ENCODE measurements around the gene PRKG2. TPM values are rescaled to one million over a fixed set of nuclear protein-coding genes. Genes with fewer than 3 reads are reported as not detected.

Gene PRKG2
- total and polyA plus RNA-seq, 2 of the 13 experiments (the other 11 are each of a cell fraction or from before 2014, with no cell fraction given) = 0.04 TPM

DNA sequence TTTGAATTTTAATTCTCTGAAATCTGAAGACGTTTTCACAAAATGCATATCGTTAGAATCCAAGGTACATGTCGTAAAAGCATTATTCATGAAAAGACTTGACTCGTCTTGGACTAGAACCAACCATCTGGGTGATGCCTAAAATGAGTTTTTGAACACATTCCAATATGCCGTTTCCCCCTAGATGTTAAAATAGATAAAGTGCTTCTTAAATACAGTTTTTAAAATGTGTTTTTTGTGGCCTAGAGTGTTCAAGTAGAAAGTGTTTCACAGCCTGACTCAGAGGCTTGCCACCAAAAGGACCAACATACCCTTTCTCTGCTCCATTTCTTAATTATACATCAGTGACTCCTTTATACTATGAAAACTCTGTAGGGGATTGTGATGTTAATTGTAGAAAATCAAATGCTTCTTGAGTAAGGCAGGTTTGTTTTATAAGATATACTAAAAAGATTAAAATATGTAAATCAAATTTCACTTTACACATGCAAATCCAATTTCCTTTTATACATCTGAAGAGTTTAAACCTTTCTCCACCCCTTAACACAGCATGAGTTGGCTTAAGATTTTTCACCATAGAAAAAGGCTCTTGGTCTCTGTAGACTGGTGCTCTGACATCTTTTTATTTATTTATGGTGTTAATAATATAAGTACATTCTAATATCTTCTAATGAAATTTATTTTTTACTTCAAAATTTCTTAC lies 48.4 kb downstream of the PRKG2 start:
- no peaks in the 10 kb centered on the region for H3K4me1 ChIP-seq (ENCODE audit: insufficient read depth, low read length)
- no peak overlapping the region for H3K4me3 ChIP-seq (replicated peaks in 1 of 3; ENCODE audit: insufficient read depth in 1 of 3, low read depth in 2 of 3, low read length in 3 of 3)

More for the DNA sequence above, 48.4 kb downstream of the PRKG2 start:
- CTCF ChIA-PET (ENCODE audit: low intra/inter-chr PET ratio, low total read pairs) = no interaction called here
- no peaks in the 10 kb centered on the region for H4K20me1 ChIP-seq (ENCODE audit: insufficient read depth, low read length)
- POLR2A ChIA-PET = no interaction called here
- no peak overlapping the region for H3K27ac ChIP-seq (ENCODE audit: extremely low read length, insufficient read depth, low read length)
- H3K27me3 ChIP-seq (ENCODE audit: control insufficient read depth in 1 of 2, insufficient read depth in 2 of 2, low read length in 2 of 2) = no peaks in the 10 kb centered on the region
- TF ChIP-seq ZNF205 (CRISPR knock-in tag; IDR thresholded peaks at IDR 0.05) (no peak), PAWR (CRISPR knock-in tag; IDR thresholded peaks at IDR 0.05; ENCODE audit: borderline replicate concordance) (no peak), FOXK2 (IDR thresholded peaks at IDR 0.05) (no peak), ZNF24 (IDR thresholded peaks at IDR 0.05) (no peak), ZNF703 (CRISPR knock-in tag; IDR thresholded peaks at IDR 0.05; ENCODE audit: borderline replicate concordance) (no peak), ZNF263 (CRISPR knock-in tag; IDR thresholded peaks at IDR 0.05) (no peak), ZNF678 (CRISPR knock-in tag; IDR thresholded peaks at IDR 0.05) (no peak)
- TF ChIP-seq, protein P1, sequence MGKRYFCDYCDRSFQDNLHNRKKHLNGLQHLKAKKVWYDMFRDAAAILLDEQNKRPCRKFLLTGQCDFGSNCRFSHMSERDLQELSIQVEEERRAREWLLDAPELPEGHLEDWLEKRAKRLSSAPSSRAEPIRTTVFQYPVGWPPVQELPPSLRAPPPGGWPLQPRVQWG (CRISPR knock-in tag; IDR thresholded peaks at IDR 0.05; ENCODE audit: borderline replicate concordance, low read depth) = no peak
- TF ChIP-seq, protein P2, sequence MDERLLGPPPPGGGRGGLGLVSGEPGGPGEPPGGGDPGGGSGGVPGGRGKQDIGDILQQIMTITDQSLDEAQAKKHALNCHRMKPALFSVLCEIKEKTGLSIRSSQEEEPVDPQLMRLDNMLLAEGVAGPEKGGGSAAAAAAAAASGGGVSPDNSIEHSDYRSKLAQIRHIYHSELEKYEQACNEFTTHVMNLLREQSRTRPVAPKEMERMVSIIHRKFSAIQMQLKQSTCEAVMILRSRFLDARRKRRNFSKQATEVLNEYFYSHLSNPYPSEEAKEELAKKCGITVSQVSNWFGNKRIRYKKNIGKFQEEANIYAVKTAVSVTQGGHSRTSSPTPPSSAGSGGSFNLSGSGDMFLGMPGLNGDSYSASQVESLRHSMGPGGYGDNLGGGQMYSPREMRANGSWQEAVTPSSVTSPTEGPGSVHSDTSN (CRISPR knock-in tag; IDR thresholded peaks at IDR 0.05) = no peak
- TF ChIP-seq, protein P3, sequence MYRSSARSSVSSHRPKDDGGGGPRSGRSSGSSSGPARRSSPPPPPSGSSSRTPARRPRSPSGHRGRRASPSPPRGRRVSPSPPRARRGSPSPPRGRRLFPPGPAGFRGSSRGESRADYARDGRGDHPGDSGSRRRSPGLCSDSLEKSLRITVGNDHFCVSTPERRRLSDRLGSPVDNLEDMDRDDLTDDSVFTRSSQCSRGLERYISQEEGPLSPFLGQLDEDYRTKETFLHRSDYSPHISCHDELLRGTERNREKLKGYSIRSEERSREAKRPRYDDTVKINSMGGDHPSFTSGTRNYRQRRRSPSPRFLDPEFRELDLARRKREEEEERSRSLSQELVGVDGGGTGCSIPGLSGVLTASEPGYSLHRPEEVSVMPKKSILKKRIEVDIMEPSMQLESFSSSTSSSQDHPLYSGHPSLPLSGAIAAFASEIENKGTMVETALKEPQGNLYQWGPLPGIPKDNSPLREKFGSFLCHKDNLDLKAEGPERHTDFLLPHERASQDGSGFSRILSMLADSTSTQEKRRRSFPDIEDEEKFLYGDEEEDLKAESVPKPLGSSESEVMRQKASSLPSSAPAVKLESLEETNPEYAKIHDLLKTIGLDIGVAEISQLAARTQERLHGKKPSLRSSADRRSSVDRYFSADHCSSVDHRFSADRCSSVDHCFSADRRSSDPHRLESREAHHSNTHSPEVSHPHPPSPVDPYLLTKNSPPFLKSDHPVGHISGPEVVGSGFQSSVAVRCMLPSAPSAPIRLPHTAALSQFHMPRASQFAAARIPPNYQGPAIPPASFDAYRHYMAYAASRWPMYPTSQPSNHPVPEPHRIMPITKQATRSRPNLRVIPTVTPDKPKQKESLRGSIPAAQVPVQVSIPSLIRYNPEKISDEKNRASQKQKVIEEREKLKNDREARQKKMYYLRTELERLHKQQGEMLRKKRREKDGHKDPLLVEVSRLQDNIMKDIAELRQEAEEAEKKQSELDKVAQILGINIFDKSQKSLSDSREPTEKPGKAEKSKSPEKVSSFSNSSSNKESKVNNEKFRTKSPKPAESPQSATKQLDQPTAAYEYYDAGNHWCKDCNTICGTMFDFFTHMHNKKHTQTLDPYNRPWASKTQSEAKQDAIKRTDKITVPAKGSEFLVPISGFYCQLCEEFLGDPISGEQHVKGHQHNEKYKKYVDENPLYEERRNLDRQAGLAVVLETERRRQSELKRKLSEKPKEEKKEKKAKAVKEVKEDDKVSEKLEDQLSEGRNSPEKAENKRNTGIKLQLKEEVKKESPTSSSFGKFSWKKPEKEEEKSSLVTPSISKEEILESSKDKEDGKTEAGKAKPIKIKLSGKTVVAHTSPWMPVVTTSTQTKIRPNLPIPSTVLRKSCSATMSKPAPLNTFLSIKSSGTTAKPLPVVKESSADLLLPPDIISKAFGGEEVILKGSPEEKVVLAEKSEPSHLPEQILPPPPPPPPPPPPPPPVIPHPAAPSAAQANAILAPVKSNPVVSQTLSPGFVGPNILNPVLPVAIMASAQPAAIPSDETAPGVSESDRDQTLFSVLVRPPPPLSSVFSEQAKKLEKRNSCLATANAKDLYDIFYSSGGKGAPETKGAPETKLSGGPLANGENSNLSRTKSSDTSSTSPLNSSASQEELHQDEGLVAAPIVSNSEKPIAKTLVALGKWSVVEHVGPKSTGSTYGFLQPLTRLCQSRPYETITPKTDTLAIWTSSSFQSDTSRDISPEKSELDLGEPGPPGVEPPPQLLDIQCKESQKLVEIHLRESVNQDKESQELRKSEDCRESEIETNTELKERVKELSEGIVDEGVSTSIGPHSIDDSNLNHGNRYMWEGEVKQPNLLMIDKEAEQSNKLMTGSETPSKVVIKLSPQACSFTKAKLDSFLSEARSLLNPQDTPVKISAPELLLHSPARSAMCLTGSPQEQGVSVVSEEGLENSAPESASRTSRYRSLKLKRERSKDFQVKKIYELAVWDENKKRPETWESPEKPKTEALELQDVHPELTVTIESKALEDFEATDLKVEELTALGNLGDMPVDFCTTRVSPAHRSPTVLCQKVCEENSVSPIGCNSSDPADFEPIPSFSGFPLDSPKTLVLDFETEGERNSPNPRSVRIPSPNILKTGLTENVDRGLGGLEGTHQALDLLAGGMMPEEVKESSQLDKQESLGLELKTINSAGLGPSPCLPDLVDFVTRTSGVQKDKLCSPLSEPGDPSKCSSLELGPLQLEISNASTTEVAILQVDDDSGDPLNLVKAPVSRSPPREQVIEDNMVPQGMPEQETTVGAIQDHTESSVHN (CRISPR knock-in tag; IDR thresholded peaks at IDR 0.05) = no peak
- H3K4me2 ChIP-seq (ENCODE audit: low read depth, low read length) = no peak overlapping the region
- no peak for ATAC-seq
- H3K9me3 ChIP-seq (ENCODE audit: low read length) = no peaks in the 10 kb centered on the region
- H3K36me3 ChIP-seq (replicated peaks in 1 of 2; ENCODE audit: control insufficient read depth in 1 of 2, insufficient read depth in 2 of 2, low read length in 2 of 2) = no peaks in the 10 kb centered on the region
- intact Hi-C loops (cut with micrococcal nuclease; ENCODE audit: unreplicated experiment) = no loop called here
- WGBS (ENCODE audit: low lambda C conversion rate) = 12% methylated on average over 5 of the region's 5 CpGs
- no peak overlapping the region for H3K9ac ChIP-seq (ENCODE audit: insufficient read depth, low read depth, low read length)
- in situ Hi-C loops (cut with HindIII; ENCODE audit: extremely low pct_ligation_motif_present, low pct_unique_long_range_greater_than_20kb) = no loop called here
- no peak overlapping the region for H2AFZ ChIP-seq (ENCODE audit: low read length)
- no peak for DNase-seq (ENCODE audit: low spot score)
- no peak for FAIRE-seq
- H3K79me2 ChIP-seq (ENCODE audit: insufficient read depth, low read length) = no peaks in the 10 kb centered on the region
- BruUV-seq (replicated peaks) = no TSS peak
